ENCODE results near the gene ATP2B2.
"Not testable (repeated sequence)": the region's sequence is repeated elsewhere in the genome, so short reads cannot be mapped to it uniquely, and the experiment has no call there.

Gene ATP2B2

GRCh38 chr3:10396931-10397330 lies 108.5 kb downstream of the ATP2B2 start:
- DNase-seq: no peak

GRCh38 chr3:10396083-10396482 lies 109.3 kb downstream of the ATP2B2 start:
- DNase-seq: no peak

GRCh38 chr3:10395671-10396070 lies 109.7 kb downstream of the ATP2B2 start:
- DNase-seq: no peak

- no peak for DNase-seq
These were observed 110.2 kb downstream of the ATP2B2 start for GRCh38 chr3:10395196-10395595.

DNA sequence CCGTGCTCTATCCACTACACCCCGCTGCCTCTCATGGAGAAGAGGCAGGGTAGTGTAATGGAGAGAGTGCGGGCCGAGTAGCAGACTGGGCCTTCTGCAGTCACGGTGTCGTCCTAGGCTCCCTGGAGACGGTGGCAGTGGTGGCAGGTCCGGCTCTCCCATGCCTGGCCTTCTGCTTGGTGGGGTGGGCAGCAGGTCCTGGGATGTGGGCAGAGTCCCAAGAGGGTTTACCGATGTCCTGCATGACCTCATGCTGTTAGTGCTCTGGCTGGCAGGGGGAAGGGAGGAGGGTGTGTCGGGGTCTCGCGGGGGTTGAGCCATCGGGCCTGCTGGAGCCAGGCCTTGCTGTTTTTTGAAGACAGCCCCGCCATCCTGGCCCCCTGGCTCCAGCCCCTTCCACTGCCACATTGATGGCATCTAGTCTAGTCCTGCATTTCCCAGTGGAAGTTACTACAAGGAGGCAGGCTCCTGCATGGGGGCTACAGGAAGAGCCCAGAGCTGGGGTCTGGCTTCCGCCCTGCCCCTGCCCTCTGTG lies 110.8 kb downstream of the ATP2B2 start:
- DNase-seq: no peak

DNA sequence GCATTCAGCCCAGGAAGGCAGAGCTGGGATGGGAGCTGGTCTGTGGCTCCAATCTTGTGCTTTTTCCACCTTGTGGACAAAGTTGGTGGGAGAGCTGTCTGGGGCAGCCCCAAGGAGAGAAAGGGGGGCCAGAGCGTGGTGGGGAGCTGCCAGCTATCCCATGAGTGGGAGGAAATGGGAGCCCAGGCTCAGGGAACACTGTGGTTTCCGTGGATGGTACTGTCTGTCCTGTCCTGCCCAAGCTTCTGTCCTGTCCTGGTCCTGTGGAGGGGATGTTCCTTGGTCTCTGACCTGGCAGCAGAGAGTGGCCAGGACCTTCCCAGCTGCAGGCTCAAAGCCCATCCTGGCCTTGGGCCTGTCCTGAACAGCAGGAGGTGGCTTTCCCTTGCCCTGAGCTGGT lies 111.9 kb downstream of the ATP2B2 start:
- DNase-seq: no peak

DNA sequence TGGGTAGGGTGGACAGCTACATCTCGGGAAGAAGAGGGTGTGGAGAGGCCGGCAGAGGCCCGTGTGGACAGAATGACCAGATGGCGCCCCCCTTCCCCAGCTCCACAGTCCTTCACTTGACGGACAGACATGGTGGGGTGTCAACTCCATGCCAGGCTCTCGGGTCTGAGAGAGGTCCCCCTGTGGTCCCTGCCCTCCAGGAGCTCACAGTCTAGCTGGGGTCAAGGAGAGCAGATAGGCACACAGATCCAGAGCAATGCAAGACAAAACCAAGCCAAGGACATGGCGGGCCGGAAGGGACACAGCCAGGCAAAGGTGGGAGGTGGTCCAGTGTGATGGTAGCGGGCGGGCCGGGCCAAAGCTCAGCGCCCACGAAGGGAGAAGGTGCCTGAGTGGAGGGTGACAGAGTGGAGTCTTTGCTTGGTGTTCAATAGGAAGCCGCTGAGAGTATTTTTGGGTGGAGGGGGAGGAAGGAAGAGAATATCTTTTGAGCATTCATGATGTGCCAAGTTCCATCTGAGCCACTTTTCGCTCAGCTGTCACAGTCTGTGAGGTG lies 112.4 kb downstream of the ATP2B2 start:
- no peak for DNase-seq

DNA sequence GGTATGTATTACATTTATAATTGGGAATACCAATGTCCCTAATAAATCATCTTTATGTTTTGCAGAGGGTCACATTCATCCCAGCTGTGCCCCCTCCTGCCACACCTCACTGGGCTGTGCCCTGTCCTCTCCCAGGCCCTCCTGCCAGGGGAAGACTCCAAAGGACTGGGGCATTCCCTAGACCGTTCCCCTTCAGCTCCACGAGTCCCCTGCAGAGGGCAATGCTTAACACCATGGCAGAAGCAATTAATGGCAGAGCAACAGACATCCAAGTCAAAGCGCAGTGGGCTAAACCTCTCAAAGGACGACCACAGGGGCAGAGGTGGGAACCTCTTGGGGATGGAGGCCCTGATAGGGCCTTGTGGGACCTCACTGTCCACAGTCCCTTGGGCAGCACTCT lies 113.1 kb downstream of the ATP2B2 start:
- DNase-seq: no peak

GRCh38 chr3:10391391-10391790 lies 114.0 kb downstream of the ATP2B2 start:
- DNase-seq: no peak

GRCh38 chr3:10390641-10391373 lies 114.6 kb downstream of the ATP2B2 start:
- no peak for DNase-seq

GRCh38 chr3:10389995-10390394 lies 115.4 kb downstream of the ATP2B2 start:
- no peak for DNase-seq

DNA sequence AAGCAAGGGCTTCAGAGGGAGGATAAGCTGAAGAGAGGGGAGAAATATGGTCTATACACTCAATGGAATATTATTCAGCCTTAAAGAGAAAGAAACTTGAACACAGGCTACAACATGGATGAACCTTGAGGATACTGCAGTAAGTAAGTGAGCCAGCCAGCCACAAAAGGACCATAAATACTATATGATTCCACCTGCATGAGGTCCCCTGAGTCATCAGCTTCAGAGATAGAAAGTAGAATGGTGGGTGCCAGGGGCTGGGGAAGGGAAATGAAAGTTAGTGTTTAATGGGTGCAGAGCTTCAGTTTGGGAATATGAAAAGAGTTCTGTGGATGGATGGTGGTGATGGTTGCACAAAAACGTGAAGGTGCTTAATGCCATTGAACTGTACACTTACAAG lies 116.0 kb downstream of the ATP2B2 start:
- DNase-seq: no peak

DNA sequence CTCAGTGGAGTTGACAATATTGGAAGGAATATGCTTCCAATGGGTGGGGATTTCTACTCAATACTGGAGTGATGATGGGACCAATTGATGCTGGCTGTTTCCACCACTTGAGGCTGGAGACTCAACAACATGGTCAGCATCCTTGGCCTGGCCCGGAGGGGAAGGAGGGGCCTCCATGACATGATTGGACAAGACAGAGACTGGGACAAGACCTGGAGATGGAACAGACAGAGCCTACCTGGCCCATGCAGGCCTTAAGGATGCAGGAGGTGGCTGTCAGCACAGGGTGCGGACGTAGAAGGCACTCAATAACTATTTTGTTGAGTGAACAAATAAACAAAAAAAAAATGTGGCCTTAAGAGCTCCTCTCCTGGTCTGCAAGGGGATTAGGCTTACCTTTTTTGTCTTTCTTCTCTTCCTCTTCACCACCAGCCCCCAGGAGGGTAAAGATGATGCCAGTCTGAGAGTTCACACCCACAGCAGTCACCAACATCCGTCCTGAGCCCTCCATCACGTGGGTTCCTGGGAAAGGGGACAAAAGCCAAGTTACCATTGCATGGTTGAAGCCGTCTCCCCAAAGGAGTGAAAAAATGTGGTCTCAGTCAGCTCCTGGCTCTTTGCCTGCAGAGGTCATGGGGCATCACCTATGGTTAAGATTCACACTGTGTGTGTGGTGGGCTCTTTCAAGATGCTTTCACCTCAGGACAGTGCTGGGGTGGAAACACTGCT lies 117.3 kb downstream of the ATP2B2 start:
- DNase-seq: no peak

DNA sequence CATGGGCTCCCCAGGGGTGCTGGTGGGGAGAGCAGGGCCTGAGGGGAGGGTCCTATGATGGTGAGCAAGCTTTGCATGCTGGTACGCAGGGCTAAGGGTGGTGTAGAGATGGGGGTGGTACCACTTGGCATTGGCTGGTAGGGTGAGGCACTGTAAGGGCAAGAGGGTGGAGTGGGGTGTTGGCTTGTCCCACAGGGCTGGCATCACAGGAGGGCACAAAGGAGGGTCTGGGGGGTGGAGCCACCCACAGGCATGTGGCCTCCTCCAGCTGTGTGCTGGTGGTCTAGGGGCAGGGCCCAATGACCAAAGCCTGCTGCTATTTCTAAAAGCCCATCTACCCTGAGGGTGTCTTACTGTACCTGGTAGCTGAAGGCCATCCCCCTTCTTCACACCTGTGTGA lies 119.3 kb downstream of the ATP2B2 start:
- DNase-seq: no peak

- DNase-seq: no peak
These were observed 120.6 kb downstream of the ATP2B2 start for GRCh38 chr3:10384541-10385360.

- no peak for DNase-seq
These were observed 121.5 kb downstream of the ATP2B2 start for GRCh38 chr3:10383850-10384248.

DNA sequence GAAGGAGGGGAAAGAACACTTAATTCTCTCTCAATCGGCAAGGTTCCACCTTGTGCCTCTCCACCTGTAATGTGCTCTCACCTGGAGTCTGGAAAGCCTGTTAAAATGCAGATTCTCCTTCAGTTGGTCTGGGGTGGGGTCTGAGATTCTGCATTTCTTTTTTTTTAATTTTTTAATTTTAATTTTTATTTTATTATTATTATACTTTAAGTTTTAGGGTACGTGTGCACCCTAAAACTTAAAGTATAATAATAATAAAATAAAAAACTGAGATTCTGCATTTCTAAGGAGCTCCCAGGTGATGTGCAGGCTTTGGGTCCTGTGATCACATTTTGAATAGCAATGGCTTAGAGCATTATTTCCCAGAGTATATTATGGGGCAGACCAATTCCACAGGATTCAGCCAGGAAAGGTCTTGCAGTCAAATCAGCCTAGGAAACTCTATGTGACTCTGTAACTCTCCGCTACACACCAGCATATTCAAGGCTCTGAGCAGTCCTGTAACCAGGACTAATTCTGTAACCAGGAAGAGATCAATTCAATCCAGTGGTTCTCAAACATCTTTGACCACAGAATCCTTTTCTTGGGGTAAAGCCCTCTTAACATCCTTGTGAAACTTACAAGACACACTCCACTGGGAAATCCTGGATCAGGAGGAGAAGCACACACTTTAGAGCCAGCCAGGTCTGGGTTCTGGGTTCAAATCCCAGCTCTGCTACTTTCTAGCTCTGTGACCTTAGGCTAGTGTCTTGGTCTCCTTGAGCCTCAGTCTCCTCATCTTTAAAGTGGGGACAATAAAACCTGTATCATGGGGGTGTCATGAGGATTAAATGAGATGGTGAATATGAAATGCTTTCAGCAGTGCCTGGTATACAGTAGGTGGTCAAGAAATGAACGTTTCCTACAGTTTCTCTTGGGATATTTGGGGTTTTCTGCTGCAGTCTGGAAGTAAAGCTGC lies 122.2 kb downstream of the ATP2B2 start:
- no peak for DNase-seq

DNA sequence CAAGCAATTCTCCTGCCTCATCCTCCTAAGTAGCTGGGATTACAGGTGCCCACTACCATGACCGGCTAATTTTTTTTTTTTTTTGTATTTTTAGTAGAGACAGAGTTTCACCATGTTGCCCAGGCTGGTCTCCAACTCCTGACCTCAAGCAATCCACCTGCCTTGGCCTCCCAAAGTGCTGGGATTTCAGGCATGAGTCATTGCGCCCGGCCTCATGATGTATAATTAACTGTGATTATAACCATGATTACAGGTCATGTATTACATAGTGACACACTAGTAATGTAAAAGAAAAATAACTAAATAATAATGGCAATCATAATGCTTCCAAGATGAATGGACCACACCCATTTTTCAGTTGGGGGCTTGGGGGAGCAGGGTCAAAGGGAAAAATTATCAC lies 122.9 kb downstream of the ATP2B2 start:
- not testable (repeated sequence) for DNase-seq

DNA sequence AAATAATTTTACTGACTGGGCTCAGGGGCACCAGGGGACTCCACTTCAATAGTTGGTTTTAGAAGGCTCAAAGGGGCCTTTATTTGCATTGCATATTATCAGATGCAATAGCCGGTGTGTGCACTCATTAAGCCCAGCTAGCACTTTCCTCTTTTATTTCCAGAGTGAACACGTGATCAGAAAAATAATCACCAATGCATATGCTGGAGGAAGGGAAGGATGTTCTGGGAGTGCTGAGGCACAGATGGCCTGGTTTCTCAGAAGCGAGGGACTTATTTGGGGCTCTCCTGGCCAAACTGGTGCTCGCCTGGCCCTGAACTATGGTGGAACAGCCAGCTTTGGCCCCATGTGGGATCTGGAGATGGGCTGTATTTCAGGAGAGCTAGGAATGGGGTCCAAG lies 124.0 kb downstream of the ATP2B2 start:
- DNase-seq: no peak

DNA sequence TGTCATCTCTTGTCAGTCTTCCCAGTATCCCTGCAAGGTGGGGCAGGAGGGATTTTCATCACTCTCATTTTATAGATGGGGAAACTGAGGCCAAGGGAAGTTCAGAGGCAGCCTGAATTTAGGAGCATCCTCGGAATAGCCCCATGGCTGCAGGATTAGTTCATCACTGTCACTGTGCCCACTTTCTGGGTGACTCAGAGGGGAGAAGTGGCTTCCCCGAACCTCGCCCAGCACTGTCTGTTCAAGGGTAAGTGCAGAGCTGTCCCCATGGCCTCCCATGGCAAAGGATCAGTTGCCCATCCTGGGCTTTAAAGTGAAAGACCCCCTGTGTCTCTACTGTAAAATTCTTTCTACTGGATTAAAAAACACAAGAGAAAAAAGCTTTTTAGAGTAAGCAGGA lies 124.5 kb downstream of the ATP2B2 start:
- no peak for DNase-seq

DNA sequence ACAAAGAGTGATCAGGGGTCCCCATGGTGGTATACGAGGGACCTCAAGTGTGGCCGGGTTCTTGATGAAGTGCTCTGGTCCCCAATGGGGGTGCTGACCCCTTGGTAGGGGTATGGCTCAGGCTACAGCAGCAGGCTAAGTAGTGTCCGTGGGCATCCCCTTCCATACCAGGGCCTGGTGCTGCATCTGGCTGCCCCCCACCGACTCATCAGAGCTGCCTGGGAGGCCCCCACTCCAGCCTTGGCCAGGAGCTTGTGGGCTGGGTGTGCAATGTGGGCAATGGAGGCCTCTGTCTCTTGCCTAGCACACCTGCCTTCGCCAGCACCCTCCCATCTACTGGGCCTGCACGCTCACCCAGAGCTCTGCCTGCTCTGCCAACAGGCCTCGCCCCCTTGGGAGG lies 125.4 kb downstream of the ATP2B2 start:
- no peak for DNase-seq

GRCh38 chr3:10379161-10379560 lies 126.2 kb downstream of the ATP2B2 start:
- DNase-seq: no peak
